Panc1 (cell line): ENCODE measurements around the gene GNAZ. TPM values are rescaled to one million over a fixed set of nuclear protein-coding genes. Genes with fewer than 3 reads are reported as not detected.

Experiments used
- ATAC-seq: fragments of 200-7000 bp; cut with Tn5 transposase; 2 replicates; pipeline ENCODE4 v1.9.1; 2020; ENCODE audit warnings: mild to moderate bottlenecking, moderate library complexity
- BruUV-seq: library from RNA; stranded (reverse); fragments of 400-500 nt; replicated peaks from 2 replicates; lab custom pipeline; 2021; lab: Mats Ljungman, UMichigan
- CTCF ChIA-PET: fragments of 300-600 bp; sonication (Branson Sonifier 250); formaldehyde crosslinking; loops from one replicate; lab custom pipeline; 2022; ENCODE audit warnings: antibody characterized with exemption; lab: Charles Lee
- POLR2A ChIA-PET: fragments of 300-600 bp; sonication (Branson Sonifier 250); formaldehyde crosslinking; loops from one replicate; lab custom pipeline; 2022; ENCODE audit warnings: antibody characterized with exemption; lab: Charles Lee
- DNase-seq: peaks from one replicate; pipeline ENCODE4 v3.0.0-alpha.2; 2010; ENCODE audit warnings: low read depth, low spot score
- H3K27ac ChIP-seq: 2 replicates; pipeline ENCODE4 v1.5.1; 2011; ENCODE audit warnings: mild to moderate bottlenecking, low read length, inconsistent platforms
- H3K27me3 ChIP-seq: fragments of 200-500 bp; sonication (Bioruptor generic); 2 replicates; pipeline ENCODE4 v1.6.0; 2014; ENCODE audit warnings: low read length, inconsistent platforms; ENCODE audit not compliant: control insufficient read depth, insufficient read depth
- H3K36me3 ChIP-seq: fragments of 200-500 bp; sonication (Bioruptor generic); 2 replicates; pipeline ENCODE4 v1.5.1; 2014; ENCODE audit warnings: inconsistent platforms, mild to moderate bottlenecking, low read length, moderate library complexity; ENCODE audit not compliant: control insufficient read depth, insufficient read depth
- H3K4me1 ChIP-seq: 2 replicates; pipeline ENCODE4 v1.5.1; 2011; ENCODE audit warnings: inconsistent platforms, mild to moderate bottlenecking, low read length, moderate library complexity; ENCODE audit not compliant: control insufficient read depth, insufficient read depth
- H3K4me3 ChIP-seq, 2 experiments: 2 replicates each; pipeline ENCODE4 v1.5.1; 2011 to 2012; ENCODE audit warnings: low read depth in 2 of 2, low read length in 2 of 2, mild to moderate bottlenecking in 2 of 2, inconsistent platforms in 1 of 2, moderate library complexity in 1 of 2
- H3K9me3 ChIP-seq: fragments of 200-500 bp; sonication (Bioruptor generic); 2 replicates; pipeline ENCODE4 v1.5.1; 2014; ENCODE audit warnings: low read depth, mild to moderate bottlenecking, inconsistent platforms, low read length, moderate library complexity; ENCODE audit not compliant: control insufficient read depth, insufficient read depth
- CTCF ChIP-seq: fragments of 450-650 bp; IDR thresholded peaks from 2 replicates; pipeline ENCODE4 v1.5.1; 2017; ENCODE audit warnings: mild to moderate bottlenecking
- POLR2AphosphoS5 ChIP-seq: IDR thresholded peaks from 2 replicates; pipeline ENCODE4 v1.6.1; 2012; ENCODE audit warnings: mild to moderate bottlenecking, low read depth, low read length, moderate library complexity
- SIN3A ChIP-seq: IDR thresholded peaks from 2 replicates; pipeline ENCODE4 v1.6.1; 2012; ENCODE audit warnings: low read depth, mild to moderate bottlenecking, low read length, moderate library complexity, borderline replicate concordance; ENCODE audit not compliant: insufficient read depth
- TCF7L2 ChIP-seq: IDR thresholded peaks from 2 replicates; pipeline ENCODE4 v1.6.1; 2011; ENCODE audit warnings: mild to moderate bottlenecking, low read depth, low read length, inconsistent platforms
- in situ Hi-C: cut with HindIII; loops from 2 replicates; pipeline ENCODE4 v1.10.0; 2016; ENCODE audit warnings: low sequenced_read_pairs, low pct_unique_long_range_greater_than_20kb
- intact Hi-C: fragments of 100-400 bp; cut with micrococcal nuclease; formaldehyde crosslinking; loops from one replicate; pipeline ENCODE4 v1.10.0; 2022; ENCODE audit not compliant: unreplicated experiment
- total RNA-seq: library from RNA; stranded (reverse); gene quantifications from one replicate; pipeline ENCODE4 v1.2.1, GENCODE V29; 2021; ENCODE audit not compliant: unreplicated experiment
- TF ChIP-seq, protein P1 (sequence below), 2 experiments: IDR thresholded peaks; 2 replicates each; pipeline ENCODE4 v1.6.1; 2011 to 2012; ENCODE audit warnings: low read depth in 2 of 2, control low read depth in 1 of 2, low read length in 1 of 2, mild to moderate bottlenecking in 1 of 2, moderate library complexity in 1 of 2; ENCODE audit not compliant: insufficient read depth in 1 of 2

The GNAZ gene
- total RNA-seq, 1 experiment from 2014 or later, result 11.9 TPM

DNA sequence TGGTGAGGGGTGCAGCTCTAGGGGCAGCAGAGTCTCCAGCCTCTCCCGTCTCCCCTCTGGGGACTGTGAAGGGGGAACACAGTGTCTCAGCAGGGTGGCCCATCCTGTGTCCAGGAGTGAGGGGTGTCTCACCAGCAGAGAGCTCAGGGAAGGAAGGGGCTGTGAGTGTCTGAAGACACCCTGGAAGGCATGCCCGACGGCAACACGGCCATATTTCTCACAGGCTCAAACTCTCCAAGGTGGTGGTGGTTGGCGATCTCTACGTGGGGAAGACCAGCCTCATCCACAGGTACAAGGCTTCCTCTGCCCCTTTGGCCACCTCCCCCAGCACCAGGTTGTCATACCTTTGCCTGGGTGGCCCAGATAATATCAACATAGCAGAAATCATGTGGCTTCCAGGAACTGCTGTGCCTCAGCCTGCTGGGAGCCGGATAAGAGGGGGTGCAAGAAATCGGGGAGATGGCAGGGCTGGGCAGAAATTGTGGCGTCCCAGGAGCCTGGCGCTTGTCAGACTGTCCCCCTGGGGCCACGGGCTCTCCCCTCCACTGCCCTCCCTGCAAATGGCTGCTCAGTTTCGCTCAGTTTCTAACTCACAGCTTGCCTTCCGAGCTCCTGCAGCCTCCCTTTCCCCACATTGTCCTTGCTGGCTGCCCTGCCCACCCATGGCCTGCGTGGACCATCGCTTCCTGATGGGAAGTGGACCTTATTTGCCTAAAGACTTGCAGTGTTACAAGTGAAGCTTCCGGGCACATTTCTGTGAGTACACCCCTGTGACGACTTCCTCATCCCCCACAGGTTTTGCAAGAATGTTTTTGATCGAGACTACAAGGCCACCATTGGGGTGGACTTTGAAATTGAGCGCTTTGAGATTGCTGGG, 82.2 kb downstream of the GNAZ start:
- intact Hi-C loops, result no loop called here
- POLR2A ChIA-PET, result no interaction called here
- DNase-seq (no peak), ATAC-seq (no peak)
- BruUV-seq, result no TSS peak
- CTCF ChIA-PET, result no interaction called here
- Histone ChIP-seq H3K4me1 (no peaks in the 10 kb centered on the region), H3K9me3 (no peaks in the 10 kb centered on the region), H3K4me3 (no peak overlapping the region), H3K27me3 (no peaks in the 10 kb centered on the region), H3K36me3 (no peaks in the 10 kb centered on the region), H3K27ac (no peak overlapping the region)
- no peak for TF ChIP-seq POLR2AphosphoS5
- TF ChIP-seq SIN3A, result no peak
- no peak for TF ChIP-seq TCF7L2
- no peak for TF ChIP-seq CTCF
- TF ChIP-seq, protein P1, sequence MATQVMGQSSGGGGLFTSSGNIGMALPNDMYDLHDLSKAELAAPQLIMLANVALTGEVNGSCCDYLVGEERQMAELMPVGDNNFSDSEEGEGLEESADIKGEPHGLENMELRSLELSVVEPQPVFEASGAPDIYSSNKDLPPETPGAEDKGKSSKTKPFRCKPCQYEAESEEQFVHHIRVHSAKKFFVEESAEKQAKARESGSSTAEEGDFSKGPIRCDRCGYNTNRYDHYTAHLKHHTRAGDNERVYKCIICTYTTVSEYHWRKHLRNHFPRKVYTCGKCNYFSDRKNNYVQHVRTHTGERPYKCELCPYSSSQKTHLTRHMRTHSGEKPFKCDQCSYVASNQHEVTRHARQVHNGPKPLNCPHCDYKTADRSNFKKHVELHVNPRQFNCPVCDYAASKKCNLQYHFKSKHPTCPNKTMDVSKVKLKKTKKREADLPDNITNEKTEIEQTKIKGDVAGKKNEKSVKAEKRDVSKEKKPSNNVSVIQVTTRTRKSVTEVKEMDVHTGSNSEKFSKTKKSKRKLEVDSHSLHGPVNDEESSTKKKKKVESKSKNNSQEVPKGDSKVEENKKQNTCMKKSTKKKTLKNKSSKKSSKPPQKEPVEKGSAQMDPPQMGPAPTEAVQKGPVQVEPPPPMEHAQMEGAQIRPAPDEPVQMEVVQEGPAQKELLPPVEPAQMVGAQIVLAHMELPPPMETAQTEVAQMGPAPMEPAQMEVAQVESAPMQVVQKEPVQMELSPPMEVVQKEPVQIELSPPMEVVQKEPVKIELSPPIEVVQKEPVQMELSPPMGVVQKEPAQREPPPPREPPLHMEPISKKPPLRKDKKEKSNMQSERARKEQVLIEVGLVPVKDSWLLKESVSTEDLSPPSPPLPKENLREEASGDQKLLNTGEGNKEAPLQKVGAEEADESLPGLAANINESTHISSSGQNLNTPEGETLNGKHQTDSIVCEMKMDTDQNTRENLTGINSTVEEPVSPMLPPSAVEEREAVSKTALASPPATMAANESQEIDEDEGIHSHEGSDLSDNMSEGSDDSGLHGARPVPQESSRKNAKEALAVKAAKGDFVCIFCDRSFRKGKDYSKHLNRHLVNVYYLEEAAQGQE (IDR thresholded peaks at IDR 0.05; ENCODE audit: insufficient read depth in 1 of 2, low read depth in 2 of 2, low read length in 1 of 2), result no peak
- in situ Hi-C loops, result no loop called here

- POLR2A ChIA-PET, result interaction anchor here (0.7 kb wide), 1 partner anchor 41 kb away, joined by 3 read pairs; no protein-coding TSS in a partner anchor
- no peaks in the 10 kb centered on the region for H3K9me3 ChIP-seq
- in situ Hi-C loops, result no loop called here
Measured at GRCh38 chr22:23153994-23154393, 83.7 kb downstream of the GNAZ start.

More at GRCh38 chr22:23153994-23154393, 83.7 kb downstream of the GNAZ start:
- Histone ChIP-seq H3K36me3 (no peaks in the 10 kb centered on the region), H3K27me3 (no peaks in the 10 kb centered on the region), H3K4me3 (no peak overlapping the region), H3K4me1 (no peaks in the 10 kb centered on the region), H3K27ac (no peak overlapping the region)
- DNase-seq (no peak), ATAC-seq (no peak)
- CTCF ChIA-PET, result no interaction called here
- TF ChIP-seq CTCF (no peak), TCF7L2 (no peak), POLR2AphosphoS5 (no peak), SIN3A (no peak)
- TF ChIP-seq, protein P1 (IDR thresholded peaks at IDR 0.05; ENCODE audit: insufficient read depth in 1 of 2, low read depth in 2 of 2, low read length in 1 of 2), result no peak
- intact Hi-C loops, result no loop called here
- BruUV-seq, result no TSS peak
